Measurements from ENCODE around the gene LRRC7. TPM values are rescaled to one million over a fixed set of nuclear protein-coding genes. Genes with fewer than 3 reads are reported as not detected.

The LRRC7 gene
- total and polyA plus RNA-seq, 2 of the 8 experiments (the other 6 are each of a cell fraction or from before 2014, with no cell fraction given), result 0.03 to 0.17 TPM

GRCh38 chr1:69737527-69738185 is 169.9 kb downstream of the LRRC7 start:
- FAIRE-seq, result peak; percentile 93
- TF ChIP-seq HDAC2 (IDR thresholded peaks at IDR 0.05; ENCODE audit: borderline replicate concordance in 1 of 2, low read depth in 2 of 2, low read length in 2 of 2), result no peak
- no peak for TF ChIP-seq RFX5 (IDR thresholded peaks at IDR 0.05; ENCODE audit: borderline replicate concordance, low read depth, low read length)
- TF ChIP-seq TBP (IDR thresholded peaks at IDR 0.05; ENCODE audit: low read depth, low read length), result no peak

More at GRCh38 chr1:69737527-69738185, 169.9 kb downstream of the LRRC7 start:
- no peaks in the 10 kb centered on the region for H3K79me2 ChIP-seq (ENCODE audit: control insufficient read depth in 1 of 2, insufficient read depth in 2 of 2, low read length in 2 of 2)
- no peaks in the 10 kb centered on the region for H3K36me3 ChIP-seq (ENCODE audit: control insufficient read depth in 2 of 4, insufficient read depth in 4 of 4, low read length in 3 of 4)
- no peak overlapping the region for H3K9ac ChIP-seq (replicated peaks in 1 of 4; ENCODE audit: extremely low read depth in 1 of 4, low read depth in 3 of 4, low read length in 3 of 4)
- no peak overlapping the region for H3K56ac ChIP-seq (replicated peaks; ENCODE audit: insufficient read length, low read depth, low read length)
- H2BK5ac ChIP-seq (ENCODE audit: low read depth, low read length), result no peak overlapping the region
- H3K23me2 ChIP-seq (ENCODE audit: low read depth, low read length), result no peaks in the 10 kb centered on the region
- H4K91ac ChIP-seq (replicated peaks; ENCODE audit: insufficient read length, low read length), result no peak overlapping the region
- H3K4ac ChIP-seq (replicated peaks; ENCODE audit: insufficient read length, low read depth, low read length), result no peak overlapping the region
- no peaks in the 10 kb centered on the region for H3K27me3 ChIP-seq (replicated peaks in 1 of 4; ENCODE audit: control insufficient read depth in 3 of 4, extremely low read depth in 1 of 4, insufficient read depth in 3 of 4, low read length in 3 of 4)
- no peak overlapping the region for H3K18ac ChIP-seq (ENCODE audit: extremely low read depth, low read length)
- POLR2A ChIA-PET (ENCODE audit: partially characterized antibody), result no interaction called here
- no peak overlapping the region for H4K5ac ChIP-seq (ENCODE audit: insufficient read length, low read depth, low read length)
- no peak overlapping the region for H2BK20ac ChIP-seq (ENCODE audit: low read length)
- CTCF ChIA-PET (ENCODE audit: partially characterized antibody), result interaction anchor here (0.6 to 3.5 kb wide), 35 partner anchors 8 to 1618 kb away, joined by 3 to 19 read pairs (median 3); no protein-coding TSS in a partner anchor
- peak in 1 of 2 experiments; percentile 45 for DNase-seq (ENCODE audit: low read depth in 1 of 2, low spot score in 2 of 2)
- no peak overlapping the region for H3K4me2 ChIP-seq (ENCODE audit: insufficient read depth in 1 of 2, low read depth in 2 of 2, low read length in 2 of 2)
- no peak overlapping the region for H2BK120ac ChIP-seq (replicated peaks; ENCODE audit: low read depth, low read length)
- H3K23ac ChIP-seq (ENCODE audit: insufficient read length), result no peak overlapping the region
- no peak overlapping the region for H3K27ac ChIP-seq (ENCODE audit: low read depth, low read length)
- H3K9me3 ChIP-seq (ENCODE audit: insufficient read depth in 2 of 2, low read depth in 1 of 2, low read length in 1 of 2), result peaks cover 4 to 8% of the 10 kb centered on the region in 2 experiments; a peak in 2 of 4 replicates
- no peaks in the 10 kb centered on the region for H4K20me1 ChIP-seq (replicated peaks in 1 of 2; ENCODE audit: control insufficient read depth in 1 of 2, insufficient read depth in 2 of 2, low read length in 2 of 2)
- H3K4me1 ChIP-seq (replicated peaks in 1 of 4; ENCODE audit: control insufficient read depth in 3 of 4, insufficient read depth in 4 of 4, low read length in 3 of 4), result peaks cover 0 to 7% (median 2%) of the 10 kb centered on the region in 4 experiments; a peak in 3 of 7 replicates
- no peak overlapping the region for H2BK15ac ChIP-seq (ENCODE audit: low read length)
- H3K79me1 ChIP-seq (ENCODE audit: low read depth, low read length), result no peaks in the 10 kb centered on the region
- no peak overlapping the region for H2AFZ ChIP-seq (ENCODE audit: low read length)
- no peak overlapping the region for H2BK12ac ChIP-seq (ENCODE audit: low read depth, low read length)
- H4K8ac ChIP-seq (ENCODE audit: extremely low read depth, insufficient read depth, low read length), result no peak overlapping the region
- WGBS, 2 experiments (ENCODE audit: extremely low coverage in 1 of 2, insufficient coverage in 1 of 2, insufficient read length in 1 of 2, insufficient replicate concordance in 2 of 2, low coverage in 1 of 2, low lambda C conversion rate in 2 of 2, missing lambda C conversion rate in 1 of 2), result 74% methylated on average over 3 of the region's 3 CpGs; no CpG with 5 or more reads in 1 of the 2 experiments
- no peak overlapping the region for H3K4me3 ChIP-seq (ENCODE audit: extremely low read depth in 1 of 4, insufficient read depth in 2 of 4, low read depth in 3 of 4, low read length in 4 of 4)
- H2AK5ac ChIP-seq (ENCODE audit: low read depth, low read length), result no peak overlapping the region
- no peak overlapping the region for H3K14ac ChIP-seq (ENCODE audit: insufficient read length)
